Cardiac fibroblast (primary cell): ENCODE results near the gene ARHGAP20.
"Not testable (repeated sequence)": the region's sequence is repeated elsewhere in the genome, so short reads cannot be mapped to it uniquely, and the experiment has no call there.

ENCODE experiments used
- DNase-seq, 2 donors: peaks; one replicate each; pipeline versions ENCODE4 v3.0.0 to v3.0.0-alpha.2; 2010; ENCODE audit warnings: low read depth in 2 of 2
- H3K4me3 ChIP-seq, 2 donors: replicated peaks in 1 of 2; 1 replicate in 1 of 2; 2 replicates in 1 of 2; pipeline ENCODE4 v1.5.1; 2011; ENCODE audit warnings: low read depth in 2 of 2, low read length in 2 of 2, mild to moderate bottlenecking in 2 of 2, moderate library complexity in 1 of 2
- TF ChIP-seq, protein P1 (sequence below): IDR thresholded peaks from one replicate; pipeline ENCODE4 v1.5.1; 2011; ENCODE audit warnings: low read depth, mild to moderate bottlenecking, low read length, inconsistent platforms

ARHGAP20 gene

DNA sequence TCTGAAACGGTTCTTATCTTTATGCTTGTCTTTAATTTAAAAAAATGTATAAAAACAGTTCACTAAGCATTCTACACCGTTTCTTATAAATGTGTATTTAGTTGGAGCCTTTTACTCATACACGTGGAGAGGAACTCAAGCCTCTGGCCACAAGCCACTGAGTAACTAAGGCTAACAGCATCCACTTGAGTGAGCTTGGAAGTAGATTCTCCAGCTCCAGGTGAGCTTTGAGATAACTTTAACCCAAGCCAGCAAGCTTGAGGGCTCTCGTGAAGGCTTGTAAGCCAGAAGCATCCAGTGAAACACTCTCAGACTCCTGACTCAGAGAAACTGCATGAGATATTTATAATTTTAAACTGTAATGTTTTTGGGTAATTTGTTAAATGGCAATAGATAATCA lies 82.6 kb downstream of the ARHGAP20 start:
- TF ChIP-seq, protein P1, sequence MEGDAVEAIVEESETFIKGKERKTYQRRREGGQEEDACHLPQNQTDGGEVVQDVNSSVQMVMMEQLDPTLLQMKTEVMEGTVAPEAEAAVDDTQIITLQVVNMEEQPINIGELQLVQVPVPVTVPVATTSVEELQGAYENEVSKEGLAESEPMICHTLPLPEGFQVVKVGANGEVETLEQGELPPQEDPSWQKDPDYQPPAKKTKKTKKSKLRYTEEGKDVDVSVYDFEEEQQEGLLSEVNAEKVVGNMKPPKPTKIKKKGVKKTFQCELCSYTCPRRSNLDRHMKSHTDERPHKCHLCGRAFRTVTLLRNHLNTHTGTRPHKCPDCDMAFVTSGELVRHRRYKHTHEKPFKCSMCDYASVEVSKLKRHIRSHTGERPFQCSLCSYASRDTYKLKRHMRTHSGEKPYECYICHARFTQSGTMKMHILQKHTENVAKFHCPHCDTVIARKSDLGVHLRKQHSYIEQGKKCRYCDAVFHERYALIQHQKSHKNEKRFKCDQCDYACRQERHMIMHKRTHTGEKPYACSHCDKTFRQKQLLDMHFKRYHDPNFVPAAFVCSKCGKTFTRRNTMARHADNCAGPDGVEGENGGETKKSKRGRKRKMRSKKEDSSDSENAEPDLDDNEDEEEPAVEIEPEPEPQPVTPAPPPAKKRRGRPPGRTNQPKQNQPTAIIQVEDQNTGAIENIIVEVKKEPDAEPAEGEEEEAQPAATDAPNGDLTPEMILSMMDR = no peak
- DNase-seq = no peak
- H3K4me3 ChIP-seq = no peak overlapping the region

DNA sequence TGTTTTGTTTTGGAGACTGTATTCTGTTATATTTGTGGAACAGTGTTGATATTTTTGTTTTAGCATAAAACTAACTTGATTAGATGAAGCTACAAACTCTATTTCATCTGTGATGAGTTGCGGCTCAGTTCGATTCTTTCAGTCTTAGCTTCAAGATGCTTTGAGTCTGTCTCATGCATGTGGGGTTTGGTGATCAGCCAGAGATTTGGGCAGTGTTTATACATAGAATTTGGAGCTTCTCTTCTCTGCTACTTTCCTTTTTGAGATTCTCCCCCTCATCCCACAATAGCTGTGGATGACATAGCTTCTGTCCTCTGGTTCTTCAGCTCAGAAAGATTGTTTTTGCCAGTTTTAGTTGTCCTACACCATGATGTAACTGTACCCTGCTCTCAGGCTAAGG lies 90.4 kb downstream of the ARHGAP20 start:
- peak in 1 of 2 donors; percentile 9 for DNase-seq
- no peak overlapping the region for H3K4me3 ChIP-seq
- TF ChIP-seq, protein P1 = no peak

GRCh38 chr11:110619366-110619765 lies 92.9 kb downstream of the ARHGAP20 start:
- not testable (repeated sequence) for DNase-seq, H3K4me3 ChIP-seq

GRCh38 chr11:110614031-110614430 lies 98.2 kb downstream of the ARHGAP20 start:
- DNase-seq = no peak
- TF ChIP-seq, protein P1 = no peak
- H3K4me3 ChIP-seq = no peak overlapping the region

DNA sequence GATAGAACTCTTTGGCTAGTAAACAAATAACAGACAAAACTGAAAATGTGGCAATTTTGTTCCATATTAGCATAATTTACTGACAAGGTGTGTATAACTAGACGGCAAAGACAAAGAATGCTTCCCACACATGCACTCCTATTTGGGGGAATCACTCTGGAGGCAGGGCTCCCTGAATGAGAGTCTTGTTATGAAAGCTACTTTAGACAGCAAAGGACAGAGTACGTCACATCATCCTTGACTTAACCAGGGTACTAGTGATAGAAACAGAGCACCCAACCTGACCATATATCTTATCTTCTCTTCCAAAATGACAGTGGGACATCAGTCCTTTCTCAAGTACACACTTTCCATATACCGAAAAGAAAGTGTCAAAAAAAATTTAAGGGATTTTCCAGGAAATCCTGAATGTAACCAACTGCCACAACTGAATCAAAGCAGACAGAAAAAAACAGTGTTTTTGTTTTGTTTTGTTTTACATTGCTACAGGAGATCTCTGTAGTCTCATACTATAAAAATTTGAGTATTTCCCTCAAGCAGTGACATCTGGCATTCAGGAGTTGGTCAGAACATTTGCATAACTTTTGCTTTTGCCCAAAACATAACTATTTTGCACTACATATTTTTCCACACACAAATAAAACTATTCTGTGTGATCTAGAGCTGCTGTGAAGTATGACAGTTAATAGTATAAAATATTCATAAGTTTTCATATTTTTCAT lies 98.9 kb downstream of the ARHGAP20 start:
- DNase-seq = peak in 1 of 2 donors; percentile 28

DNA sequence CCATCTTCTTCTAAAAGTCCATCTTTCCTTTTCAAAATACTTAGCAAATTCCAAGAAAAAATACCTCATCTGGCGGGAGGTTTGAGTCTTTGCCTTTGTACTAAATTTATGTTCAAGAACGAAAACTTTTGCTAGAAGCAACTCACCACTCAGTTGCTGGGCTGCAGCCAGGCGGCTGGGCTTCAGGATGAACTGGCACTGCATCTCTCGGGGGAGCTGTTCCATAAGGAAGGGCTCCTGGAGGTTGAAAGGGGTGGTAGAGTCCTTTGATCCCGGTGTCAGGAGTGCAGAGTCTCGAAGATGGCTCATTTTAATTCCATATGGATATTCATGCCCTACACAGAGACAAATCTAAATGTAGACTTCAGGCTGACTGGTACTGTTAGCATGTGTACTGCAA lies 105.8 kb downstream of the ARHGAP20 start:
- TF ChIP-seq, protein P1 = no peak
- DNase-seq = no peak

More for the DNA sequence above, 98.9 kb downstream of the ARHGAP20 start:
- no peak overlapping the region for H3K4me3 ChIP-seq
- TF ChIP-seq, protein P1 = no peak

GRCh38 chr11:110601936-110602335 lies 110.3 kb downstream of the ARHGAP20 start:
- DNase-seq = no peak
- no peak overlapping the region for H3K4me3 ChIP-seq
- TF ChIP-seq, protein P1 = no peak

More for the DNA sequence above, 105.8 kb downstream of the ARHGAP20 start:
- no peak overlapping the region for H3K4me3 ChIP-seq
